ENCODE results near the gene VPS13C.

The VPS13C gene

GRCh38 chr15:61893146-61893545, 167.1 kb downstream of the VPS13C start:
- in situ Hi-C loops (cut with MboI; ENCODE audit: low pct_unique_long_range_greater_than_20kb, low sequenced_read_pairs) = no loop called here

DNA sequence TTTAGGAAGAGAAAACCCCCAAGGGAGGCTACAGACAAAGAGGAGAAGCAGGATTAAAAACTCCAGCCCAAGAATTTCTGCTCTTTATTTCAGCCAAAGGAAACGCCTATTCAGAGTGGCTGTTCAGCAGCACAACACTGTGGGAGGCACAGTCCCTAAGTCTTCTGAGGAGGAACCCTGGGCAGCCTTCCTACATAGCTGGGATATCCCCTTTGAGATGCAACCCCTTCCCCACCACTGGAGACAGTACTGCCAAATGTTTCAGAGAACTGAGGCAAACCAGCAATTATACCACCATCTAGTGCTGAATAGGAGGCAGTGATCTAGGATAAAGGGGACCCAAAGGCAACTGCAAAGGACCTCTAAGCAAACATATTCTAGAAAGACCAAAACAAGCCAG, 168.1 kb downstream of the VPS13C start:
- in situ Hi-C loops (cut with MboI; ENCODE audit: low pct_unique_long_range_greater_than_20kb, low sequenced_read_pairs) = no loop called here
- no peak for DNase-seq

More at GRCh38 chr15:61893146-61893545, 167.1 kb downstream of the VPS13C start:
- no peak for DNase-seq

GRCh38 chr15:61890106-61890505, 170.1 kb downstream of the VPS13C start:
- in situ Hi-C loops (cut with MboI; ENCODE audit: low pct_unique_long_range_greater_than_20kb, low sequenced_read_pairs) = no loop called here
- DNase-seq = no peak

GRCh38 chr15:61889706-61890105, 170.5 kb downstream of the VPS13C start:
- in situ Hi-C loops (cut with MboI; ENCODE audit: low pct_unique_long_range_greater_than_20kb, low sequenced_read_pairs) = no loop called here
- DNase-seq = no peak

GRCh38 chr15:61888074-61888780, 172.0 kb downstream of the VPS13C start:
- DNase-seq = no peak
- in situ Hi-C loops (cut with MboI; ENCODE audit: low pct_unique_long_range_greater_than_20kb, low sequenced_read_pairs) = no loop called here

- in situ Hi-C loops (cut with MboI; ENCODE audit: low pct_unique_long_range_greater_than_20kb, low sequenced_read_pairs) = no loop called here
- DNase-seq = no peak
Observed at GRCh38 chr15:61880084-61880483, 180.2 kb downstream of the VPS13C start.

DNA sequence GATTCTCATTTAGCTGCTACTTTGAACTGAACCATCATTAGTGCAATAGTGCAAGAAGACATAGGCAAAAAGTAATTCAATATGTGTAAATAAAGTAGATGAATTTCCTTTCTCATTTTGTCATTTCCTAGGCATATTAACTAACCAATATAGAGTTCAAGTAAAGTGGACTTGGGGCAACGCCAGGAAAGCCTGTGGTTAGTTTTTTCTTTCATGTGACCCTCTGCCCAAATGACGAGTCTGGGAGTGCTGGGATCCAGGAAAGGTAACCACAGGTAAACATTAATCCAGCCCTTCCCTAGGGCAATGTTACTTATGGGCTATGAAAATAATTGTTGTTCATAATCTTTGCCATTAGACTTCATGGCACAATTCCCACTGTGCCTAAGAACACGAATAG, 181.0 kb downstream of the VPS13C start:
- DNase-seq = no peak
- in situ Hi-C loops (cut with MboI; ENCODE audit: low pct_unique_long_range_greater_than_20kb, low sequenced_read_pairs) = no loop called here

- DNase-seq = peak; percentile 61
- in situ Hi-C loops (cut with MboI; ENCODE audit: low pct_unique_long_range_greater_than_20kb, low sequenced_read_pairs) = no loop called here
Observed at GRCh38 chr15:61871926-61872522, 188.2 kb downstream of the VPS13C start.

DNA sequence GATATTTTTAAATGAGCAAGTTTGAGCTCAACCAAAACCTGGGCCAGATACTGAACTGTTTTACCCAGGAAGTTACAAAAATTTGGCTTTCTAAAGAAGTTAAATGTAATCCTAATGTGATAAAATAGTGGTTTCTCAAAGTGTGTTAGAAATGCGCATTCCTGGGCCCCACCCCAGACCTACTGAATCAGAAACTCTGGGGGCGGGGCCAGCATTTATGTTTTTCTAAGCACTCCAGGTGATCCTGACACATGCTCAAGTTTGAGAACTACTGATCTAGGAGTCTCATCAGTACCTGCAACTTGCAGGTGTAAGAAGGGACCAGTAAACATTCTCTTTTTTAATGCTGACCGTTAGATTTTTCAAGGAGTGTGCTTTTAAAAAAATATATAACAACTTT, 190.6 kb downstream of the VPS13C start:
- in situ Hi-C loops (cut with MboI; ENCODE audit: low pct_unique_long_range_greater_than_20kb, low sequenced_read_pairs) = no loop called here
- DNase-seq = no peak

DNA sequence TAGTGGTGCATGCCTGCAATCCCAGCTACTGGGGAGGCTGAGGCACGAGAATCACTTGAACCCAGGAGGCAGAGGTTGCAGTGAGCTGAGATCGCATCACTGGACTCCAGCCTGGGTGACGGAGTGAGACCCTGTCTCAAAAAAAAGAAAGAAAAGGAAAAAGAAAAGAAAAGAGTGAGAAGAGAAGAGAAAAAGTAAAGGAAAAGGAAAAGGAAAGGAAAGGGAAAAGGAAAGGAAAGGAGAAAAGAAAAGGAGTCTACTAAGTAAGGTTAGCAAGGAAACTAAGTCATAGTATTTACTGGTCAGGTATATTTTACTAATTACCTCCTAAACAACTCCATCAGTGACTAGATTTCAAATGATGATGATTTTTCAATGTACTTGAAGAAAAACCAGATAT, 198.3 kb downstream of the VPS13C start:
- DNase-seq = no peak
- in situ Hi-C loops (cut with MboI; ENCODE audit: low pct_unique_long_range_greater_than_20kb, low sequenced_read_pairs) = no loop called here

DNA sequence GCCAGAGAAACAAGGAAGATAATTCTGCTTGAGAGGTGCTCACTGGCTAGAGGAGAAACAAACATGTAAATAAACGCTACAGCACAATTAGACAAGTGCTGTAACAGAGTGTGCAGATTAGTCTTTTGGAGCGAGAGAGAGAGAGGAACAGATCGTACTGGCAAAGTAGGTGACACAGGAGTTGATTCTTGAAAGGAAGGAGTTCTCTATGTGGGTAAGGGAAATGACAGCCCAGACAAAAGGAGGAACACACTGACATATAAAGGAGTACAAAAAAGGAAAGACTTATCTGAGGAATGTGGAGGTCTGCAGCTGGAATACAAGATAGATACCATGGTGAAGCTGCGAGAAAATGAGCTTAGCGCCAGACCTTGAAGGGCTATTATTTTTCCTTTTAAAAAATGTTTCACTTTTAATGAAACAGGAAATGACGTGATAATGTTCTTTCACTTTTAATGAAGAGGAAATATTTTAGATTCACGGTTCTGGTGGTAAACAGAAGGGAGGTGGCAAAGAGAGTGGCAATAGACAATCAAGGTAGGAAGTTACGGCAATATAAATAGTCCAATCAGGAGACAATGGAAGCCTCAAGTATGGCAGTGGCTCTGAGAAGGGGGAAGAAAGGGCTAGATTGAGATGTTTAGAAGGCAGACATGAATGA, 202.9 kb downstream of the VPS13C start:
- DNase-seq = no peak
- in situ Hi-C loops (cut with MboI; ENCODE audit: low pct_unique_long_range_greater_than_20kb, low sequenced_read_pairs) = no loop called here

DNA sequence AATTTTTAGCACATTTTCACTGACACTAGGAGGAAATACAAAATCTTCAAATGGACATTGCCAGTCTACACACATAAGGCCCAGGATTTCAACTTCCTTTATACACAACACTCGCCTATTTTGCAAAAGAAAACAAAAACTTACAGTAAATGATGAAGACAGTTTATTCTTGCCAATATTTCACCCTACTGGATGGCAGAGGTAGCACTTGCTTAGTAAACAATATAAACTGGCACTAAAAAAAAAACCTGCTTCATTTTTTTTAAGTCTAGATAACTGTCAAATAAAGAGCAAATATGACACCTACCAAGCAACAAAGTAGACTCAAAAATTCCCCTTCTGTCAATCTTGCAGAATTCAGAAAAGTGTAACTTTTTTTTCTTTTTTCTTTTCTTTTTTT, 204.0 kb downstream of the VPS13C start:
- in situ Hi-C loops (cut with MboI; ENCODE audit: low pct_unique_long_range_greater_than_20kb, low sequenced_read_pairs) = no loop called here
- DNase-seq = no peak

DNA sequence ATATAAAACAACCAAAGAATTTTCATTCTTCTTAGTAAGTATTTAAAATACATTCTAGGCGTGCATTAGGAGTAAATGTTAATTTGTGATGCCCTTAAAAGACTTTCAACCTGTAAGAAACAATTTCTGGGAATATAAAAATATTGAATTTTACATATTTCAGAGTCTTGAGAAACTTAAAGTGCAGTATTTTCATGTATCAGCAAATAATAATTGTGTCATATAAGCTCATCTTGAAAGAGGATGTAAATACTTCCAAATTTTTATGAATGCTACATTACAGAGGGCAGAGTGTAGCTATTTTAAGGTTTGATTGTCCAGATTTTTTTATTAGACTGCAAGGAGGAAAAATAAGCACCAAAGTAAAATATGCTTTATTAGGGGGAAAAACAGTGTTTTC, 207.1 kb downstream of the VPS13C start:
- in situ Hi-C loops (cut with MboI; ENCODE audit: low pct_unique_long_range_greater_than_20kb, low sequenced_read_pairs) = no loop called here
- DNase-seq = no peak

GRCh38 chr15:61851955-61852354, 208.3 kb downstream of the VPS13C start:
- in situ Hi-C loops (cut with MboI; ENCODE audit: low pct_unique_long_range_greater_than_20kb, low sequenced_read_pairs) = no loop called here
- no peak for DNase-seq

GRCh38 chr15:61849447-61849846, 210.8 kb downstream of the VPS13C start:
- no peak for DNase-seq
- in situ Hi-C loops (cut with MboI; ENCODE audit: low pct_unique_long_range_greater_than_20kb, low sequenced_read_pairs) = no loop called here

DNA sequence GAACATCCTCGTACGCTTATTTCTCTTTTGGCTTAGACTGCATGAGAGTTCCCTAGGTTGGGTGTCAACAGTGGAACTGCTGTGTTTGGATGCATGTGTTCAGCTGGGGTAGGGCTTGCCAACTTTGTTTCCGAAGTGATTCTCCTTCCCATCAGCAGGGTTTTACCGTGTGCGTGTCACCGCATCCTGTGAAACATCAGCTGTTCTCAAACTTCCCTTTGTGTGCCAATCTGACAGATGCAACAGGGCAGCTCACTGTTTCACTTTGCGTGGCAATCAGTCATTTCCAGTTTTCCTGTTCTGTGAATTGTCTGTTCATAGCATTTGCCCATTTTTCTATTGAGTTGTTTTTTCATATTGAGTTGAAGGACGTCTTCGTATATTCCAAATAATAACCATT, 218.8 kb downstream of the VPS13C start:
- in situ Hi-C loops (cut with MboI; ENCODE audit: low pct_unique_long_range_greater_than_20kb, low sequenced_read_pairs) = no loop called here
- peak; percentile 33 for DNase-seq

GRCh38 chr15:61840090-61840489, 220.2 kb downstream of the VPS13C start:
- in situ Hi-C loops (cut with MboI; ENCODE audit: low pct_unique_long_range_greater_than_20kb, low sequenced_read_pairs) = no loop called here
- no peak for DNase-seq

DNA sequence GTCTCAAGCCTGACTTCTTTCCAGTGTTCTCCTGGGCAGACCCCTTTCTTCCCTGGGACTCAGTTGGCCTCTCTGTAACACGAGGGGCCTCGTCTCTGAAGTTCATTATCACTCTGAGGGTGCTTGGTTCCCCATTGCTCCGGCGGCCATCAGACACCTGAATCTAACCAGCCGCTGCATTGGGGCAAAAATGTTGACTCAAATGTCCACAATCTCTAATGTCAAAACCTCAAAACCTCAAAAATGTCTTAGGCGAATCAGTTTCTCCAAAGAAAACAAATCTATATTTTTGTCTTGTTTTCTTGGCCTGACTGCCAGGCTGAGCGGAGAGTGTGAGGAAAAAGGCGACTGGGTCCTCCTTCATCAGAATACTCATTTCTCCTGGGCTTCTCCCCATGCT, 220.7 kb downstream of the VPS13C start:
- in situ Hi-C loops (cut with MboI; ENCODE audit: low pct_unique_long_range_greater_than_20kb, low sequenced_read_pairs) = no loop called here
- DNase-seq = no peak

GRCh38 chr15:61835496-61836106, 224.6 kb downstream of the VPS13C start:
- peak; percentile 83 for DNase-seq
- in situ Hi-C loops (cut with MboI; ENCODE audit: low pct_unique_long_range_greater_than_20kb, low sequenced_read_pairs) = no loop called here

DNA sequence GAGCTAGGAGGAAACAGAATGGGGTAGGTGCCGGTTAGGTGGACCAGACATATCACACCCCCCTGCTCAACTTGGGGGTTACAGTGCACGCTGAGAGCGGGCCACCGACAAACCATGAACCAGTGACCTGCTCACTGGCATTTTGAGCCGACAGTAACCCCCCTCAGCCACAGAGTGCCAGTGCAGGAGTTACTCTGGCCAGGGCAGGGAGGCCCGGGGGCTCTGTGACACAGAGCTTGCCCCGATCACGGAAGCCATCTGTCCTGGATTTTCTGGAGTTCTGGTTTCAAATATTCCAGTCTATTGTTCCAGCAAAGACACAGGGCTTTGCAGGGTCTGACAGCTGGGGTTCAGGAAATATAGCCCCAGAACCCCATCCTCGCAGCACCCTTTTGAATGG, 225.2 kb downstream of the VPS13C start:
- DNase-seq = no peak
- in situ Hi-C loops (cut with MboI; ENCODE audit: low pct_unique_long_range_greater_than_20kb, low sequenced_read_pairs) = no loop called here
